Epidermal melanocyte (primary cell): ENCODE results near the gene MCF2L.

ENCODE experiments used
- DNase-seq: peaks from one replicate; pipeline ENCODE4 v3.0.0; 2011; ENCODE audit warnings: low spot score; ENCODE audit not compliant: insufficient read length

MCF2L gene

DNA sequence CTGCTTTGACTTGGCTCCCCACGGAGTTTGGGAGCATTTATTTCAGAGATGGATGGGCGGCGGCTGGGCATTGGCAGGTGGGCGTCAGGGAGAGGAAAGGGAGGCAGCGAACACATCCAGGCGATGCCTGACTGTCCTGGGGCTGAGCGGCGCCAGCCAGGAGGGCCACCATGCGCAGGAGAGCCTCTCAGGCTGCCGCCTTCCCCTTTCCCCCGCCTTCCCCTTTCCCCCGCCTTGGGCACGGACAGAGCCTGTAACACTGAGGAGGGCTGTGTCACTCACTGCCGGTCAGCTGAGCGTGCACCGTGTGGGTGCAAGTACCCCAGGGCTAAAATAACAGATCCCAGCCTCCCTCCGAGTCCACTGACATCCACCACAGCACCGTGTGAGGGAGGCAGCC lies 11.4 kb downstream of the MCF2L start:
- no peak for DNase-seq

DNA sequence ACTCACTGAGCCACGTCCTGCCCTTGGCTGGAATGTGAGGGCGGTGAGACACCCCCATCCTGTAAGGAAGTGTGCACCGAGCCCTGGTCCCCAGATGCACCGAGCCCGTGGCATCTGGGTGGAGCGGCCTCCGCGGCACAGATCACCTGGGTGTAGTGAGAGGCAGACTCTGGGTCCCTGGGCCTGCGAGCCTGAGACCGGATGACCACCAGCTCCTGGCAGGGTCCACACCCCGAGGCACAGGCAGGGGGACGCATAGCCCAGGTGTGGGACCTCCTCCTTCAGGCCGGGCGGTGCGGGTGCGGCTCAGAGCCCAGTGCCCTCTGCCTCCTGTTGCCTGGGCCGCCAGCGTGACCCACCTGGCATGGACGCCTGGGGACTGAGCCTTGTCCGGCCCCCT lies 12.4 kb downstream of the MCF2L start:
- DNase-seq: no peak

DNA sequence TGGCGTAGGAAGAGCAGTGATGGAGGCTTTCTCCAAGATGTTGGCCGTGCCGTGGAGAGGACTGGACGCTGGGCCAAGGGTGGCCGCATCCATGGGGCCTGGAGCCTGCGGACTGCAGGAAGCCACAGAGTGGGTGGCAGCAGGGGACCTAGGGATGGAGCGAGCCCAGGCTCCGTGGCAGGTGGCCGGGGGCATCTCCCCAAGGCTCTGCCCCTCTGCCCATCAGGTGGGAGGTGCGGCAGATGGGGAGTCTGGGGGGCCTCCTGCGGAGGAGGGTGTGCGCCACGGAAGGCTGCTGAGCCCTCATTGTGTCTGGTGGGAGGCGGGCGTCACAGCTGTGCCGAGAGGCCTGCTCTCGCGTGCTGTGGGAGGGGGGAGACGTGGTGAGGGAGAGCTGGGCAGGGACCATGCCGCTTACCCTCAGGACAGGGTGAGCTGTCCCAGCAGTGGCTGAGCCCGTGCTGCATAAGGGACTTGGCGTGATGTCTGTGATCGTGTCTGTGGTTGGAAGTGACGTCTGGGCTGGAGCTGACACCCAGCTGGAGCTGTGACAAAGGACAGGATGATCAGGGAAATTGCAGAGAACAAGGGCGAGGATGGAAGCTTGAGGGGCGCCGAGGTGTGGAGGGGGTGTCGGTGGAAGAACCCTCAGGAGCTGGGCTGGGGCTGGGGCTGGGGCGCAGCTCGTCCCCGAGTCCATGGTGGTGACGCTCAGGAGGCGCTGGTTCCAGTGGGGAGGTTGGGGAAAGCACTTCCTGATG lies 13.4 kb downstream of the MCF2L start:
- no peak for DNase-seq

DNA sequence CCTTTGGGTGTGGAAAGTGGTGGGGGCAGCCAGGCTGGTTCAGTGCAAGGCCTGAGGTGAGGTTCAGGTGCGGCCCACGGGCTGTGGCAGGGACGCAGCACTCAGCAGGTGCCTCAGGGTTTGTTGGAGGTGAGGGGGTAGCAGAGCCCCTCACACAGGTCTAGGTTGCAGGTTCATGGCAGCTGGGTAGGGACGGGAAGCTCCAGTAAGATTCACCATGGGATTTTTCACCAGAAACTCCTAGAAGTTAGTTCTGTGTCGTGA lies 14.0 kb downstream of the MCF2L start:
- DNase-seq: no peak

DNA sequence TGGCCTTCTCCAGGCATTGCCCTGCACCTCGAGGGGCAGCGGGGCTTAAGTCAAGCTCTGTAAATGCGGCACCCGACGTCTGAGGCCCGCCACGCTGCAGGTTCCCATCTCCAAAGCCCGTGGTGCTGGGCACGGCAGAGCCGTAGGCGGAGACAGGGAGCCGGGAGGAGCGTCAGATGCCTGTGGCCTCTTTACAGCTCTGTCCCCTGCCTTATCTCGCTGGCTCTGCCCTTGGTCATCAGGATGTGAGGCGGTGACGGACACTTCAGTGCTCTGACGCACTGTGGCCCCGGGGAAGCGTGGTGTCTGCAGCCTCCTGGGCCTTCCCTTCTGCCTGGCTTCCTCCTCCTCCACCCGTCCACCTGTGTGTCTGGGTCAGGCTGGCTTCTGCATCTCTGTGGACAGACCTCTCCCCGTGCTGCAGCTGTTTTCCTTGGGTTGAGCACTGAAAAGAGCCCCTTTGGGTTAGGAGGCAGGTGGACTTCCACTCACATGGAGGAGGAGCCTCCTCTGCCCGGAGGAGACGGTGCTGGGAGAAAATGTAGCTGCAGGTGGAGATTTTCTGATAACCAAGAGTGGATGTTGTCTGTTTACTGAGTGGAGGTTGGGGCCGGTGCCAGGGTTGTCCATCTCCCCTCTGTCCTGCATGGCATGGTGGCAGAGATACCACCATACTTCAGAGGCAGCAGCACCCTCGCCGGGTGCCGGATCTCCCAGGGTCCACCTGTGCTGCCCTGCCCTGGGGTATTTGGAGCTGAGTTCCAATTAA lies 14.6 kb downstream of the MCF2L start:
- DNase-seq: no peak

DNA sequence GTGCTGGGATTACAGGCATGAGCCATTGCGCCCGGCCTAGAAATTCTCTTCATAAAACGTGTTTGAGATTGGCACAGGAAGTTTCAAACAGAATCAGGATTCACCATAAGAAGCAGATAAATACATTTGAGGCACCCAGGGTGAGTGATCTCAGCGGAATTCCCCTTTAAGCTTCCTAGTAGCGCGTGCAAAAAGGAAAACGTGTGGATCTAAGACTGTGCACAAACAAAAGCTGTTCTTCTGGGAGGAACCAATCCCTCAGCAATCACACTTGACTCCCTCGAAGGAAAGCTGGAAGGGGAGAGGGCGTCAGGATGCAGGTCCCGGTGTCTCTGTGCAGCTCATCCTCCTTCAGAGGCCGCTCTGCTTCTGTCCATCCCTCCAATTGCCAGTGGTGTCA lies 15.5 kb downstream of the MCF2L start:
- DNase-seq: no peak

DNA sequence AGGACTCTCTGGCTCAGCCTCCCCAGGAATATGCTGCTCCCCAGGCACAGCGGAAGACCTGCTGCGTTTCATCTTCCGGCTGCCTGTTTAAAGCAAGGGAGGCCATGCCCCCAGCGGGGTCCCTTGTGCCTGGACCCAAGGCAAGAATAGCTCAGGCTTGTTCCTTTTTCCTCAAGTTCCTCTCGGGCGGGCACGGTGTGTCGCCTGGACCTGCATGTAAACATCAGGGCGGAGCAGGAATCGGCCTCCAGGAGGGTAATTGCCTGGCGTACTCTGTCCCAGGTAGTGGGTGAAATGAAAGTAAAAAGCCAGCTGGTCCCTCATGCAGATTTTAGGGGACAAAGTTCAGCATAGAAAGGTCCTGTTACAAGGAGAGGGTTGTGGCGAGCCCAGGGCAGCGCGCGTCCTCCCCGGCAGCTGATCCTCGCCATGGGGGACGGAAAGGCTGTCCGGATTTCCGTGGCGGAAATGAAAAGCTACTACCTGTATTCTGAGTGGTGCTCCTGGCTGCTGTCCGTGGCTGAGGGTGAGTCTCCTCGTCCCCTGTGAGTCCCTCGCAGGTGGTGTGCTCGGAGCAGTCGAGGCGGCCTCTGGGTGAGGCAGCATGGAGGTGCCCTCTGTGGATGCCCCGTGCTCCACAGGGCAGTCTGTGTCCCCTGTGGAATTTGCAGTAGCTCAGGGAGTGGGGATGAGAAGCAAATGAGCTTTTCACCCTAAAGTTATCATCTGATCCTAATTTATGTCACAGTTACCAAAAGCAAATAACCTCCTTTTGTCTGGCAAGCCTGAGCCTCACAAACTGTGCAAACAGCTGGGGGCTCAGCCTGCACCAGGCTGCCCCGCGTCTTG lies 16.2 kb downstream of the MCF2L start:
- no peak for DNase-seq

GRCh38 chr13:112985803-112986408 lies 16.9 kb downstream of the MCF2L start:
- no peak for DNase-seq

DNA sequence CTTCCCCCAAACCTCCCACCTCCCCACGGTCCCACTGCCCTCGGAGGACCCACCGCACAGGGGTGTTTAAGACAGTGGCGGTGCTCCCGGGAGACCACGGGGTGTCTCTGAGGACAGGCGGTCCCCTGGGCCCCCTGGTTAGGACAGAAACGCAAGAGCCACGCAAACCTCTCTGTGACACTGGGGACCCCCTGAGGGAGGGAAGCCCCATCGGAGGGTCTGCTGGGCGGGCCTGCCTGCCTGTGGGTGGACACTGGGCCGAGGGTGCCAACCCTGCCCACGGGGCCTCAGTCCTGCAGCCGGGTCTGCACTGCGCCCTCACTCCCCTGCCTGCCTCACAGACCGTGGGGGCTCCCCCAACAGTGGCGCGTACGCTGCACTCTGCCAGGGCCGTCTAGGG lies 17.5 kb downstream of the MCF2L start:
- DNase-seq: no peak

GRCh38 chr13:112986946-112987681 lies 18.1 kb downstream of the MCF2L start:
- DNase-seq: no peak

DNA sequence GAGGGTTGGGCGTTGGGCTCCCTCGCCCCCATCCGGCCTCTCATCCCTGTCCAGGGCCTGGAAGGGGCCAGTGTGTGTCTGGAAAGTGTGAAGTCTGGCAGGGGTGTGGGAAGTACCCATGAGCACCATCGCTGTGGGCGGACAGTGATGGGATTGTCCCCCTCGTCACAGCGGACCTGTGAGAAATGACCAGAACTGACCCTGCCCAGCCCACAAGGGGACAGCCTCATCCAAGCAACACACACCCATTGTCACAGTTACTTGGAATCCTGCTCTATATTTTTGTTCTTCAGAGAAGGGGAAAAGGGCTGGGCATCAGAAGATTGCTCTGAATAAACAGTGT lies 18.6 kb downstream of the MCF2L start:
- DNase-seq: no peak

- no peak for DNase-seq
Observed at GRCh38 chr13:112990783-112991182, 21.8 kb downstream of the MCF2L start.

DNA sequence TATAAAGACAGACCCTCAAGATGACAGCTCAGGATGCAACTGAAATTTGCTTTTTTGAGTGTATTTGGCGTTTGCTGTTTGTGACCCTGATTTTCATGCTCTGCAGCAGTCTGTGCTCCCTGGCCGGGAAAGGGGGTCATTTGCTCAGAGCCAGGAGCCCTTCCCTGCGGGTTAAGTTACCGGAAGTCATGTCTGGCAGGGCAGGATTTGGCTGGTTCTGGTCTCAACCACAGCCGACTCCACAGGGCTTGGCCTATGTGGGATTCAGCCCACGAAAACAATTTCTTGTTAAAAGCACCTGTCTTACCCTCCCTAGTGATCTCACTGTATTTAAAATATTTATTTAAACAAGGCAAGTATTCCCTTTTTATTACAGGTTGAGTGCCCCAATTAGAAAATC lies 22.6 kb downstream of the MCF2L start:
- DNase-seq: no peak

DNA sequence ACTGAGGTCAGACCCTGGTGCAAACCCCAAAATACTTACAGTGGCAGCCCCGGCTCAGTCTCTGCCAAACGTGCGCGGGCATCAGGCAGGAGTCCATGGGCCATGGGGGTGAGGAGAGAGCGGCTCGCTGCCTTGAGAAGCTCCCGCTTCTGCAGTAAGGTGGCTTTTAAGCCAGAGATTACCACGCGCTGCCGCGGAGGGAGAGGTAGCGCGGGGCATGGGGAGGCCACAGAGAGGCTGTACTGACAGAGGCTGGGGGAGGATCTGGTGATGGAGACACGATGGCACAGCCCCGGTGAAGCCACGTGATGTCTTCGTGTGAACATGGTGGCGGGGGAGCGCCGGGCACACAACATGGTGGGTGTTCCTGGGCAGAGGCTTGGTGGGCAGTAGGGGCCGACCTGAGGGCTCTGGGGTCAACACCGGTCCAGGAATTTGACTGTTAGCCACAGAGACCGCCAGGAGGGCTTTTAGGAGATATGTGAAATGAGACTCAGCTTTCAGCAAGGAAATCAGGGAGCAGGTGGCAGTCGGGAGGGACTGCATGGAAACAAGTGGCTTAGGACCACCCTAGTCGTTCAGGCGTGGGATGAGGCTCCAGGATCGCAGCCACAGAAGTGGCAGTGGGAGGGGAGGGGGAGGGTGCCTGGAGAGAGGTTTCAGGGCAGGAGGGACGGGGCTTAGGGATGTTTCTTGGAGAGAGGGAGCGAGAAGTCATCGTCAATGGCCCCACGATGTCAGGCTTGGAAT lies 24.1 kb downstream of the MCF2L start:
- DNase-seq: no peak

DNA sequence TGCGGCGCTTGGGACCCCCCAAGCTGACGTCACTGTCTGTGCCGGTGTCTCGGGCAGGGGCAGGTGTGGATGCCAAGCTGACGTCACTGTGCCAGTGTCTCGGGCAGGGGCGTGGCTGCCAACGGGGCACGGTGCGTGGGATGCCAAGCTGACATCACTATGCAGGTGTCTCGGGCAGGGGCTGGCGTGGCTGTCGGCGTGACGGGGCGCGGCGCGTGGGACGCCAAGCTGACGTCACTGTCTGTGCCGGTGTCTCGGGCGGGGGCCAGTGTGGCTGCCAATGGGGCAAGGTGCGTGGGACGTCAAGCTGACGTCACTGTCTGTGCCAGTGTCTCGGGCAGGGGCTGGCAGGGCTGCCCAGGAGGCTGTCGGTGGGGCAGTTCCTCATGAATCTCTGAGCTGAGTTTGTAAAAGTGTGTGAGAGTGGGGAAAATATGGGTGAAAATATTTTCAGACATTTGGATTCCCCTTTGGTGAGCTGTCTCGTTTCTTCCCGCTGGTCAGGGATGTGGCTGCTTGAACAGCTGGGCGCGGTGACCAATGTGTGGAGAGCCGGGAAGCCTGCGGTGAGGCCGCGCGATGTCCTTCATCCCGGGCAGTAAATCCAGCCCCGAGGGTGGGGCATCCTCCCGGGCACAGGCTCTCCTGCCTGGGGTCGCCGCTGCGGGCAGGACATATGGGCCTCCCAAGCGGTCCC lies 25.2 kb downstream of the MCF2L start:
- no peak for DNase-seq

DNA sequence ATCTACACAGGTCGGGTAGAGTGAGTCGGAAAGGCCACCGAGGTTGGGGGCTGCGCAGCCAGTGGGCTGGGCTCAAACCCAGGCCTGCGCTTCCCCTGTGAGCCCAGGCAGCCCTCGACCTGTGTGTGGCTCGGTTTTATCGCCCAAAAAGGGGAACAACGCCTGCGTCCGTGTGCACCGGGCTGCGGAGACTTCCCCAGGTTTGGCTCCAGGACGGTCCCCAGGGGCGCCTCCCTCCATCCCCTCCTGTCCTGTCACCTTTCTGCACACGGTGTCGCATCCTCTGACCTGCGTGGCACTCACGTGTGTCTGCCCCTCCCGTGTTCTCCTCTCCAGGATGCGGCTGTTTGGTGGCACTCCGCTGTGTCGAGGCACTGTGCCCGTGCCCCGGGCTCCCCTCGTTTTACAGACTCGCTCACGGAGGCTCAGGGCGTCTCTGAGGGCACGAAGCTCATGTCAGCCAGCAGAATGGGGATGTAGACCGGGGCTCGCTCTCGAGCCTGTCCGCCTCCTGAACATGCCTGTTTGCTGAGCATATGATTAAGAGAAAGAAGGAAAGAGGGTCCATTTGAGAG lies 25.9 kb downstream of the MCF2L start:
- DNase-seq: no peak

- no peak for DNase-seq
Observed at GRCh38 chr13:112995395-112996191, 26.6 kb downstream of the MCF2L start.

DNA sequence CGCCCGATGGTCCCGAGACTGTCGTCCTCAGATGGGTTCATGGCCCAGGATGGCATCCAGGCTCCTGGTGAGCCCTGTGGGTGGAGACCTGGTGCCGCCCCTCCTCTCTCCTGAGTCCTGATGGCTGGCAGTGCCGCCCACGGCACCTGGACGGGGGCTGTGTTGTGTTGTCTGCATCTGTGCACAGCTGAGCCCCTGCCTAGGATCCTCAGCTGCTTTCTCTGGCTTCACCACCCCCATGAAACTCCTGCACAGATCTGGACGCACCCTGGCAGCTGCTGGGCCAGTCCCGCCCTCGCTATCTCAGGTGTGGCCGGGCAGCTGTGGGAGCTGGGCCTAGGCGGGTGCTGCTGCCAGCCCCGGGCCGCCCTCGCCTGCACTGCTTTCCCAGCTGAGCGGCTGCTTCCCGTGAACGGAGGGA lies 27.7 kb downstream of the MCF2L start:
- DNase-seq: no peak
